ACC112 (cell line): ENCODE results near the gene MAGT1.
"Not testable (repeated sequence)": the region's sequence is repeated elsewhere in the genome, so short reads cannot be mapped to it uniquely, and the experiment has no call there.

Source experiments
- H2AFZ ChIP-seq: fragments of 200-600 bp; sonication (generic); one replicate; pipeline ENCODE4 v1.6.0; 2017; ENCODE audit warnings: antibody characterized with exemption, low read length; ENCODE audit not compliant: unreplicated experiment
- H3K27ac ChIP-seq: fragments of 200-600 bp; sonication (generic); 2 replicates; pipeline ENCODE4 v1.5.1; 2014; ENCODE audit warnings: low read depth, mild to moderate bottlenecking, antibody characterized with exemption, low read length, moderate library complexity
- H3K27me3 ChIP-seq: fragments of 200-600 bp; sonication (generic); 2 replicates; pipeline ENCODE4 v1.6.1; 2014; ENCODE audit warnings: mild to moderate bottlenecking, antibody characterized with exemption, low read length, moderate library complexity, mixed read lengths; ENCODE audit not compliant: insufficient read depth
- H3K36me3 ChIP-seq: fragments of 200-600 bp; sonication (generic); 2 replicates; pipeline ENCODE4 v1.6.1; 2016; ENCODE audit warnings: mild to moderate bottlenecking, antibody characterized with exemption, low read length, moderate library complexity, mixed read lengths; ENCODE audit not compliant: insufficient read depth
- H3K4me1 ChIP-seq: fragments of 200-600 bp; sonication (generic); one replicate; pipeline ENCODE4 v1.6.1; 2016; ENCODE audit warnings: low read length, mixed read lengths; ENCODE audit not compliant: insufficient read depth, unreplicated experiment, control insufficient read depth
- H3K4me3 ChIP-seq: fragments of 200-600 bp; sonication (generic); 2 replicates; pipeline ENCODE4 v1.5.1; 2014; ENCODE audit warnings: mild to moderate bottlenecking, low read depth, low read length
- H3K79me2 ChIP-seq: fragments of 200-600 bp; sonication (generic); one replicate; pipeline ENCODE4 v1.6.0; 2016; ENCODE audit warnings: low read length; ENCODE audit not compliant: control insufficient read depth, unreplicated experiment, insufficient read depth

Gene MAGT1

DNA sequence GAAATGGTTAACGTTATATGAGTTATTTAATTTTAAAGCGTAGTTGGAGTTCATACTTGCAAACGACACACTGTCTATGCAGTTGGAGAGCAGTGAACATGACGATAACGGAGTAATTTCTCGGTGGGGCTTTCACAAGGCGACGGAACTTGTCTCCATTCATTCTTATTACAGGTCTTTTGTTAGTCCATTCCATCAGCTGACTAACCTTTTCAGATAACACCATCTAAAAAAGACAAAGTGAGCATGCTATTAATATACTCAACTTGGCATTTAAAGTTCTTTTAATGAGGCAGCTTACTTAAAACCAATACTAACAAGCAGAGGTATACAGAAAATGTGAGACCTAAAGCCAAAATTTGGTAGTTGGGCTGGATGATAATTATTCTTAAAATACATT is 19.9 kb downstream of the MAGT1 start:
- H3K4me1 ChIP-seq = no peaks in the 10 kb centered on the region
- H3K27ac ChIP-seq = no peak overlapping the region
- no peak overlapping the region for H3K4me3 ChIP-seq
- peaks cover 2% of the 10 kb centered on the region for H3K79me2 ChIP-seq
- no peaks in the 10 kb centered on the region for H3K27me3 ChIP-seq
- no peak overlapping the region for H2AFZ ChIP-seq
- peaks cover 12% of the 10 kb centered on the region for H3K36me3 ChIP-seq

DNA sequence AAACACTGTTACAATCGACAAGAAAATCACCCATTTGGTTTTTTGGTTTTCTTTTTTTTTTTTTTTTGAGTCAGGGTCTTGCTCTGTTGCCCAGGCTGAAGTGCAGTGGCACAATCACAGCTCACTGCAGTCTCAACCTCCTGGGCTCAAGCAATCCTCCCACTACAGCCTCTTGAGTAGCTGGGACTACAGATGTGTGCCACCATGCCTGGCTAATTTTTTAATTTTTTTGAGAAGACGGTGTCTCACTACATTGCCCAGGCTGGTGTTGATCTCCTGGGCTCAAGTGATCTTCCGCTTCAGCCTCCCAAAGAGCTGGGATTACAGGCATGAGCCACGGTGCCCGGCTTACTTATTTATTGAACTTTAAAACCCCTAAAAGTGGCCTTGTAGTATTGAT is 63.7 kb downstream of the MAGT1 start:
- not testable (repeated sequence) for H3K27me3 ChIP-seq, H3K4me3 ChIP-seq, H3K36me3 ChIP-seq, H2AFZ ChIP-seq, H3K79me2 ChIP-seq, H3K27ac ChIP-seq, H3K4me1 ChIP-seq

DNA sequence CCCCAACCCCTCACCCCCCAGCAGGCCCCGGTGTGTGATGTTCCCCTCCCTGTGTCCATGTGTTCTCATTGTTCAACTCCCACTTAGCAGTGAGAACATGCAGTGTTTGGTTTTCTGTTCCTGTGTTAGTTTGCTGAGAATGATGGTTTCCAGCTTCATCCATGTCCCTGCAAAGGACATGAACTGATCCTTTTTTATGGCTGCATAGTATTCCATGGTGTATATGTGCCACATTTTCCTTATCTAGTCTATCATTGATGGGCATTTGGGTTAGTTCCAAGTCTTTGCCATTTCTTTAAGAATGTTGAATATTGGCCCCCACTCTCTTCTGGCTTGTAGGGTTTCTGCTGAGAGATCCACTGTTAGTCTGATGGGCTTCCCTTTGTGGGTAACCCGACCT is 73.2 kb downstream of the MAGT1 start:
- H3K79me2 ChIP-seq, H3K27ac ChIP-seq, H3K27me3 ChIP-seq, H3K4me3 ChIP-seq, H3K4me1 ChIP-seq, H3K36me3 ChIP-seq, H2AFZ ChIP-seq: not testable (repeated sequence)

DNA sequence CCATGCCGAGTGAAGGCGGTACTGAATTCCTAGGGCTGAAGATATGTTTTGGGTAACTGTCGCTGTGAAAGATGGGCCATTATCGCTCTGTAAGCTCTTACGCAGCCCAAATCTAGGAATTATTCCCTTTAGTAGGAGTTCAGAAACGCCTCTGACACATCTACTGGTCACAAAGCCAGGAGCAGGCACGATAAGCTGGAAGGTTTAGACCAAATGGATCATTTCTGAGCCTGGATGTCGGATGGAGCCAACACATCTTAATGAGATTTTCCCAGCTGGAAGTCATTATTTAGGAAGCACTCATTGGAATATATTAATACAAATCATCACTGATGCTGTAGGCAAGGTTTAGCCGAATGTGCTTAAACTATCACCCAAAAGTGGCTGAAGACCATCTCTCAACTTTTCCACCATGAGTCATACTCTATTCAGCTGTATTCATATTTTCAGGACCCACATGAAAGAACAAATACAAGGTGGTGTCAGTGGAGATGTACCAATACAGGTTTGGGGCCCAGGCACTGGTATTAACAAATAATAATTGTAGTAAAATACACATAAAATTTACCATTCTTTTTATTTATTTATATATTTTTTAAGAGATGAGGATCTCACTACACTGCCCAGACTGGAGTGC is 75.0 kb downstream of the MAGT1 start:
- Histone ChIP-seq H2AFZ (no peak overlapping the region), H3K4me1 (no peaks in the 10 kb centered on the region), H3K4me3 (no peak overlapping the region), H3K79me2 (no peaks in the 10 kb centered on the region), H3K36me3 (no peaks in the 10 kb centered on the region), H3K27me3 (no peaks in the 10 kb centered on the region), H3K27ac (no peak overlapping the region)

DNA sequence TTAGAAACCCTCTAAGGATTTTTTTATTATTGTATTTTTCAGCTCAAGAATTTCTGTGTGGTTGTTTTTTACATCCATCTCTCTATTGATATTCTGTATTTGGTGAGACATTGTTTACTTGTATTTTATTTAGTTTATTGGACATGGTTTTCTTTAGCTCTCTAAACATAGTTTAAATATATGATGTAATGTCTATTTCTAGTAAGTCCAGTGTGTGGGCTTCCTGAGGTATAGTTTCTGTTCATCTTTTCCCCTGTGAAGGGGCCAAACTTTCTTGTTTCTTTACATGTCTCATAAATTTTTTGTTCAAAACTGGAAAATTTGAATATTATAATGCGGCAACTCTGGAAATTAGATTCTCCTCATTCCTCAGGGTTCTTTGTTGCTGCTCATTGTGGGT is 81.0 kb downstream of the MAGT1 start:
- Histone ChIP-seq H3K36me3 (no peaks in the 10 kb centered on the region), H2AFZ (no peak overlapping the region), H3K79me2 (no peaks in the 10 kb centered on the region), H3K27ac (no peak overlapping the region), H3K4me1 (no peaks in the 10 kb centered on the region), H3K4me3 (no peak overlapping the region), H3K27me3 (no peaks in the 10 kb centered on the region)

DNA sequence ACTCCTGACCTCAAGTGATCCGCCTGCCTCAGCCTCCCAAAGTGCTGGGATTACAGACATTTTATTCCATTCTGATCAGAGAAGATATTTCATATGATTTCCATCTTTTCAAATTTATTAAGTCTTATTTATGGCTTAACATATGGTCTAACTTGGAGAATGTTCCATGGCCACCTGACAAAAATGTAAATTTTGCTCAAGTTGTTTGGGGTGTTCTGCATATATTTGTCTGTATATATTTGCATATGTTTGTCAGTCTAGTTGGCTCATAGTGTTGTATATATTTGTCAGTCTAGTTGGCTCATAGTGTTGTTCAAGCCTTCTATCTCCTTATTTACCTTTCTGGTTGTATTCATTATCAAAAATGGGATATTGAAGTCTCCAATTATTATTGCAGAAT is 93.0 kb downstream of the MAGT1 start:
- no peaks in the 10 kb centered on the region for H3K79me2 ChIP-seq
- H2AFZ ChIP-seq = no peak overlapping the region
- no peak overlapping the region for H3K27ac ChIP-seq
- no peaks in the 10 kb centered on the region for H3K4me1 ChIP-seq
- H3K36me3 ChIP-seq = no peaks in the 10 kb centered on the region
- H3K4me3 ChIP-seq = no peak overlapping the region
- no peaks in the 10 kb centered on the region for H3K27me3 ChIP-seq

DNA sequence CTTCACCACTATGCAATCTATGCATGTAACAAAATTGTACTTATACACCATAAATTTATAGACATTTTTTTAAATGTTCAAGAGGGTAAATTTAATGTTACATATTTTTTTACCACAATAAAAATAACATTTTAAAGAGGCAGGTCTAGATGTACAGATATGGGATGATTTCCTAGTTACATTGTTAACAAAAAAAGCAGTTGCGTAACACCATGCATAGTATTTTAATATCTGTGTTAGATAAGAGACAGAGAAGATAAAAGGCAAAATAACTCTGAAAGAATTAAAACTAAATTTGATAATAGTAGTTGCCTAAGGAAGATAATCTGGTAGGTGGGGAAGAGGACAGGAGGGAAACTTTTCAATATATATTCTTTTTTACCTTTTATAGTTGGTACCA is 100.1 kb downstream of the MAGT1 start:
- Histone ChIP-seq H2AFZ (no peak overlapping the region), H3K27ac (no peak overlapping the region), H3K27me3 (no peaks in the 10 kb centered on the region), H3K4me1 (no peaks in the 10 kb centered on the region), H3K79me2 (no peaks in the 10 kb centered on the region), H3K36me3 (no peaks in the 10 kb centered on the region), H3K4me3 (no peak overlapping the region)

DNA sequence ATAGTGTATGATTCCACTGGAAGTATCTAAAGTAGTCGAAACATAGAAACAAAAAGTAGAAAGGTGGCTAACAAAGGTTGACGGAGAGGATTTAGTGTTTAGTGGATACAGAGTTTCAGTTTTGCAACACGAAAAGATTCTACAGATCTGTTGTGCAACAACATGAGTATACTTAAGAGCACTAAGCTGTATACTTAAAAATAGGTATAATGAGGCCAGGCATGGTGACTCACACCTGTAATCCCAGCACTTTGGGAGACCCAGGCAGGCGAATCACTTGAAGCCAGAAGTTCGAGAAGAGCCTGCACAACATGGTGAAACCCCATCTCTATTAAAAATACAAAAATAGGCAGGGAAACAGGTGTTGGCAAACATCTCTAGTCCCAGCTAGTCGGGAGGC is 101.3 kb downstream of the MAGT1 start:
- H3K27me3 ChIP-seq = no peaks in the 10 kb centered on the region
- H3K79me2 ChIP-seq = no peaks in the 10 kb centered on the region
- H2AFZ ChIP-seq = no peak overlapping the region
- H3K4me3 ChIP-seq = no peak overlapping the region
- no peaks in the 10 kb centered on the region for H3K36me3 ChIP-seq
- no peak overlapping the region for H3K27ac ChIP-seq
- H3K4me1 ChIP-seq = no peaks in the 10 kb centered on the region

DNA sequence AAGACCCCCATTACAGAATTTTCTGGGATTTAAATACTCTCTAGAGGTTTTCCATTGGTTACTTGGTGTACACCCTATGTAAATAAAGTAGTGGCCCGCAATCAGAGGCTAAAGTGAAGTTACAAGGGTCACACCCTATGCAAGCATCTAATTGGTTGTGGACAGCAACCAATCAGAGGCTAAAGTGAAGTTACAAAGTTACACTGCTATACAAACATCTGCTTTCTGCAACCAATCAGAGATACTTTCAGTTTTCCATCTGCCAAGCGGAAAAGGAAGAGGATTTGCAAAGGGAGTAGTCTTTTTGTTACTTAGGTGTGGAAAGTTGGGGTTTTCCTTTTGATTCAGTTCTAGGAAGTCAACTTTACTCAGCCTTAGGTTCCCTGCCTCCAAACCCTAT is 107.2 kb downstream of the MAGT1 start:
- Histone ChIP-seq H3K4me1 (peaks cover 4% of the 10 kb centered on the region), H3K4me3 (peak overlapping the region; percentile 64), H3K36me3 (no peaks in the 10 kb centered on the region), H3K79me2 (peaks cover 23% of the 10 kb centered on the region), H3K27me3 (no peaks in the 10 kb centered on the region), H2AFZ (peak overlapping the region; percentile 60), H3K27ac (no peak overlapping the region)

DNA sequence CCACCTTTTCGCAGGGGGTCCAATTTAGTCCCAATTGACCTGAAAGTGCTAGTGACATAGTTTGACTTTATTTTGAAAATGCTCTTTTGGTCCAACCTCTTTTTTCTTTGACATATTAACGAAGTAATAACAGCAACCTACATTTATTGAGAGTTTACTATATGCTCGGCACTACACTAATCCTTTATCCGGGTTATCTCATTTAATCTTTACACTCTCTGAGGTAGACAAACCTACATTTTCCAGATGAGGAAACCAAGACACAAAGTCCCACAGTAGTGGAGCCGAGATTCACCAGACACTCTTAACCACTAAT is 108.9 kb downstream of the MAGT1 start:
- no peaks in the 10 kb centered on the region for H3K36me3 ChIP-seq
- peak overlapping the region; percentile 85 for H2AFZ ChIP-seq
- H3K4me1 ChIP-seq = peaks cover 4% of the 10 kb centered on the region
- peak overlapping the region; percentile 75 for H3K27ac ChIP-seq
- peaks cover 37% of the 10 kb centered on the region for H3K79me2 ChIP-seq
- peak overlapping the region; percentile 79 for H3K4me3 ChIP-seq
- H3K27me3 ChIP-seq = no peaks in the 10 kb centered on the region

DNA sequence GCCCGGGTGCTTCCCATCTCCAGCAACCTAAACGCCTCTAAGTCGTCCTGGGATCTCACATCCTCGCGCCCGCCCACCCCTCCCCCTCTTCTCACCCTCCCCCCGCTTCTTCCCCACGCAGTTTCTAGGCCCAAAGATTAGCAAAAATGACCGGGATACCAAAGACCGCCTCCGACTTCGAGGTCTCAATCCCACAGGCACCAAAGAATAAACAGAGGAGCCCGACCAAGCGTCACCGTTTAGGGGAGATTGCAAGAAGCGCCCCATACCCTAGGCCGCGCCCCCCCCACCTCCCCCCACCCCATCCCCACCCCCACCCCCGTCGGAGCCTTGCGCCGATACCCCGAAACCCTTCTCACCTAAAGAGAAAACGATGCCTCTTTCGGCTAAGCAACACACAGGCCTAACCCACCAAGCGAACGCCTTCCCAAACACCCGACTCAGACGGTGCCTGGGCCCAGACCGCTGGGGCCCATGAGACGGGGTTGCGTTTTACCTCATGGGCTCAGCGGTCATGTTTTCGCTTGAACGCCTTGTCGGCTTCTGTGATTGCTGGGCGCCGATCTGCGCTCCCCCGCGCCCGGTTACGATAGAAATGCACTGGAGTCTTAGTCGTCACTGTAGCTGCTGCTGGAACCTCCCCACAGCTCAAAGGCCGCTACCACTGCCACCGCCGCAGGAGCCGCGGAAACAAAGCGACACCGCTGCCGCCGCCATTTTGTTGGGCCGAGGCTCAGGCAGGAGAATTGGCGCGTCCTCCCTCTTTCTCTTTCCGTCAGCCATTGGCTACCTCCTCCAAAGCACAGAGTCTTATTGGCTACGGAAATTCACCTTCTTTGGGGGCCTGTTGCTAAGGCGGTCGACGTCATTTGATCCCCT is 109.5 kb downstream of the MAGT1 start, which contains the start of gene ATRX:
Gene ATRX (minus strand): TSS at position 731 of the 879 bp plus-strand sequence. CDS start 215 bp downstream, at position 516.
- Histone ChIP-seq H3K27me3 (no peaks in the 10 kb centered on the region), H3K4me1 (peaks cover 4% of the 10 kb centered on the region), H3K4me3 (peak within 1 kb of the TSS; percentile 79), H2AFZ (peak within 1 kb of the TSS; percentile 85), H3K27ac (peak within 1 kb of the TSS; percentile 75), H3K36me3 (no peaks in the 10 kb centered on the region), H3K79me2 (peaks cover 41% of the 10 kb centered on the region)
